HG02642 (cell line): ENCODE data around the gene NCKAP5.

ENCODE experiments used
- ATAC-seq: cut with Tn5 transposase; IDR thresholded peaks from one replicate; pipeline ENCODE4 v1.9.1; 2021; ENCODE audit warnings: mild to moderate bottlenecking; ENCODE audit not compliant: unreplicated experiment, poor library complexity

The NCKAP5 gene

GRCh38 chr2:133568172-133568571 is at the start of gene NCKAP5:
Gene NCKAP5, minus strand, starts transcription at chr2:133568463. Its CDS starts 50,937 bp downstream, at chr2:133517526.
- no peak for ATAC-seq

- no peak for ATAC-seq
Observed at GRCh38 chr2:133609664-133610063, 41.4 kb upstream of the NCKAP5 start.

- ATAC-seq = no peak
Observed at GRCh38 chr2:133608291-133608690, 40.0 kb upstream of the NCKAP5 start.

GRCh38 chr2:133607679-133608078 is 39.4 kb upstream of the NCKAP5 start:
- no peak for ATAC-seq

- ATAC-seq = no peak
Observed at GRCh38 chr2:133606616-133607015, 38.4 kb upstream of the NCKAP5 start.

GRCh38 chr2:133605766-133606137 is 37.5 kb upstream of the NCKAP5 start:
- ATAC-seq = no peak

GRCh38 chr2:133605011-133605765 is 36.9 kb upstream of the NCKAP5 start:
- ATAC-seq = no peak

GRCh38 chr2:133603109-133603508 is 34.8 kb upstream of the NCKAP5 start:
- ATAC-seq = no peak

- no peak for ATAC-seq
Observed at GRCh38 chr2:133602538-133602937, 34.3 kb upstream of the NCKAP5 start.

GRCh38 chr2:133600266-133600928 is 32.1 kb upstream of the NCKAP5 start:
- ATAC-seq = no peak

- no peak for ATAC-seq
Observed at GRCh38 chr2:133599811-133600210, 31.5 kb upstream of the NCKAP5 start.

GRCh38 chr2:133599211-133599803 is 31.0 kb upstream of the NCKAP5 start:
- no peak for ATAC-seq

GRCh38 chr2:133598769-133599168 is 30.5 kb upstream of the NCKAP5 start:
- ATAC-seq = no peak

GRCh38 chr2:133596701-133597393 is 28.6 kb upstream of the NCKAP5 start:
- no peak for ATAC-seq

- ATAC-seq = no peak
Observed at GRCh38 chr2:133591164-133591563, 22.9 kb upstream of the NCKAP5 start.

GRCh38 chr2:133589456-133589855 is 21.2 kb upstream of the NCKAP5 start:
- ATAC-seq = no peak

- ATAC-seq = no peak
Observed at GRCh38 chr2:133588144-133588543, 19.9 kb upstream of the NCKAP5 start.

- ATAC-seq = no peak
Observed at GRCh38 chr2:133586978-133587377, 18.7 kb upstream of the NCKAP5 start.

- ATAC-seq = no peak
Observed at GRCh38 chr2:133581010-133581760, 12.9 kb upstream of the NCKAP5 start.

GRCh38 chr2:133579274-133579673 is 11.0 kb upstream of the NCKAP5 start:
- ATAC-seq = no peak
